ENCODE data around the gene FOXF2.

The FOXF2 gene

GRCh38 chr6:1403851-1404712 lies 14.7 kb downstream of the FOXF2 start:
- Histone ChIP-seq H3K36me3 (ENCODE audit: insufficient read depth, insufficient read length, low read length) (no peaks in the 10 kb centered on the region), H3K4me3 (ENCODE audit: insufficient read length, low read depth) (no peak overlapping the region), H3K4me1 (ENCODE audit: insufficient read depth, insufficient read length) (peaks cover 2% of the 10 kb centered on the region), H3K9ac (ENCODE audit: insufficient read length, low read depth) (no peak overlapping the region), H3K9me3 (ENCODE audit: insufficient read depth, low read length) (no peaks in the 10 kb centered on the region), H3K27me3 (ENCODE audit: insufficient read depth, insufficient read length) (peaks cover 10% of the 10 kb centered on the region)
- no peak for TF ChIP-seq SUZ12 (IDR thresholded peaks at IDR 0.05; ENCODE audit: extremely low read depth, insufficient read depth, insufficient read length)
- no peak for TF ChIP-seq ZNF274 (IDR thresholded peaks at IDR 0.05; ENCODE audit: low read depth, low read length)
- no peak for TF ChIP-seq YY1 (IDR thresholded peaks at IDR 0.05; ENCODE audit: insufficient read depth, insufficient read length)
- DNase-seq (ENCODE audit: low read depth, low spot score), result no peak

DNA sequence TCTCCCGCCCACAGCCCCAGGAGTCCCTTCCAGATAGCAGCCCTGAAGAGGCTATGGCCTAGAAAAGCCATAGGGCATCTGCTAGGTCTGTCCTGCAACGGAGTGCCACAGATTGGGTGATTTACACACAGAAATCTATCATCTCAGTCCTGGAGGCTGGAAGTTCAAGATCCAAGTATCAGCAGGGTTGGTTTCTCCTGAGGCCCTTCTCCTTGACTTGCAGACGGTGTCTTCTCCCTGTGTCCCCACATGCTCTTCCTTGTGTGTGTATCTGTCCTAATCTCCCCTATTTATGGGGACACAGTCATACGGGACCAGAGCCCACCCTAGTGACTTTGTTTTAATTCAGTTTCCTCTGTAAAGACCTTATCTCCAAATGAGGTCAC lies 15.3 kb downstream of the FOXF2 start:
- peaks cover 4% of the 10 kb centered on the region for H3K27me3 ChIP-seq (ENCODE audit: insufficient read depth, insufficient read length)
- H3K9me3 ChIP-seq (ENCODE audit: insufficient read depth, low read length), result no peaks in the 10 kb centered on the region
- H3K9ac ChIP-seq (ENCODE audit: insufficient read length, low read depth), result no peak overlapping the region
- H3K4me1 ChIP-seq (ENCODE audit: insufficient read depth, insufficient read length), result peaks cover 2% of the 10 kb centered on the region
- TF ChIP-seq YY1 (IDR thresholded peaks at IDR 0.05; ENCODE audit: insufficient read depth, insufficient read length) (no peak), ZNF274 (IDR thresholded peaks at IDR 0.05; ENCODE audit: low read depth, low read length) (no peak), SUZ12 (IDR thresholded peaks at IDR 0.05; ENCODE audit: extremely low read depth, insufficient read depth, insufficient read length) (no peak)
- no peak for DNase-seq (ENCODE audit: low read depth, low spot score)
- no peak overlapping the region for H3K4me3 ChIP-seq (ENCODE audit: insufficient read length, low read depth)
- H3K36me3 ChIP-seq (ENCODE audit: insufficient read depth, insufficient read length, low read length), result no peaks in the 10 kb centered on the region

GRCh38 chr6:1405221-1405620 lies 15.8 kb downstream of the FOXF2 start:
- DNase-seq (ENCODE audit: low read depth, low spot score), result no peak
- no peak overlapping the region for H3K9ac ChIP-seq (ENCODE audit: insufficient read length, low read depth)
- no peaks in the 10 kb centered on the region for H3K36me3 ChIP-seq (ENCODE audit: insufficient read depth, insufficient read length, low read length)
- H3K9me3 ChIP-seq (ENCODE audit: insufficient read depth, low read length), result no peaks in the 10 kb centered on the region
- H3K27me3 ChIP-seq (ENCODE audit: insufficient read depth, insufficient read length), result no peaks in the 10 kb centered on the region
- H3K4me1 ChIP-seq (ENCODE audit: insufficient read depth, insufficient read length), result peaks cover 2% of the 10 kb centered on the region
- no peak for TF ChIP-seq YY1 (IDR thresholded peaks at IDR 0.05; ENCODE audit: insufficient read depth, insufficient read length)
- TF ChIP-seq ZNF274 (IDR thresholded peaks at IDR 0.05; ENCODE audit: low read depth, low read length), result no peak
- no peak for TF ChIP-seq SUZ12 (IDR thresholded peaks at IDR 0.05; ENCODE audit: extremely low read depth, insufficient read depth, insufficient read length)
- H3K4me3 ChIP-seq (ENCODE audit: insufficient read length, low read depth), result no peak overlapping the region

- Histone ChIP-seq H3K9me3 (ENCODE audit: insufficient read depth, low read length) (no peaks in the 10 kb centered on the region), H3K9ac (ENCODE audit: insufficient read length, low read depth) (no peak overlapping the region), H3K36me3 (ENCODE audit: insufficient read depth, insufficient read length, low read length) (no peaks in the 10 kb centered on the region), H3K27me3 (ENCODE audit: insufficient read depth, insufficient read length) (no peaks in the 10 kb centered on the region), H3K4me3 (ENCODE audit: insufficient read length, low read depth) (no peak overlapping the region), H3K4me1 (ENCODE audit: insufficient read depth, insufficient read length) (peaks cover 3% of the 10 kb centered on the region)
- TF ChIP-seq SUZ12 (IDR thresholded peaks at IDR 0.05; ENCODE audit: extremely low read depth, insufficient read depth, insufficient read length) (no peak), YY1 (IDR thresholded peaks at IDR 0.05; ENCODE audit: insufficient read depth, insufficient read length) (no peak), ZNF274 (IDR thresholded peaks at IDR 0.05; ENCODE audit: low read depth, low read length) (no peak)
- DNase-seq (ENCODE audit: low read depth, low spot score), result no peak
Observed at GRCh38 chr6:1406306-1407072, 17.1 kb downstream of the FOXF2 start.

GRCh38 chr6:1407499-1407990 lies 18.2 kb downstream of the FOXF2 start:
- DNase-seq (ENCODE audit: low read depth, low spot score), result no peak
- Histone ChIP-seq H3K27me3 (ENCODE audit: insufficient read depth, insufficient read length) (no peaks in the 10 kb centered on the region), H3K4me1 (ENCODE audit: insufficient read depth, insufficient read length) (peaks cover 3% of the 10 kb centered on the region), H3K9ac (ENCODE audit: insufficient read length, low read depth) (no peak overlapping the region), H3K4me3 (ENCODE audit: insufficient read length, low read depth) (no peak overlapping the region), H3K9me3 (ENCODE audit: insufficient read depth, low read length) (no peaks in the 10 kb centered on the region), H3K36me3 (ENCODE audit: insufficient read depth, insufficient read length, low read length) (no peaks in the 10 kb centered on the region)
- TF ChIP-seq YY1 (IDR thresholded peaks at IDR 0.05; ENCODE audit: insufficient read depth, insufficient read length), result no peak
- no peak for TF ChIP-seq ZNF274 (IDR thresholded peaks at IDR 0.05; ENCODE audit: low read depth, low read length)
- TF ChIP-seq SUZ12 (IDR thresholded peaks at IDR 0.05; ENCODE audit: extremely low read depth, insufficient read depth, insufficient read length), result no peak

DNA sequence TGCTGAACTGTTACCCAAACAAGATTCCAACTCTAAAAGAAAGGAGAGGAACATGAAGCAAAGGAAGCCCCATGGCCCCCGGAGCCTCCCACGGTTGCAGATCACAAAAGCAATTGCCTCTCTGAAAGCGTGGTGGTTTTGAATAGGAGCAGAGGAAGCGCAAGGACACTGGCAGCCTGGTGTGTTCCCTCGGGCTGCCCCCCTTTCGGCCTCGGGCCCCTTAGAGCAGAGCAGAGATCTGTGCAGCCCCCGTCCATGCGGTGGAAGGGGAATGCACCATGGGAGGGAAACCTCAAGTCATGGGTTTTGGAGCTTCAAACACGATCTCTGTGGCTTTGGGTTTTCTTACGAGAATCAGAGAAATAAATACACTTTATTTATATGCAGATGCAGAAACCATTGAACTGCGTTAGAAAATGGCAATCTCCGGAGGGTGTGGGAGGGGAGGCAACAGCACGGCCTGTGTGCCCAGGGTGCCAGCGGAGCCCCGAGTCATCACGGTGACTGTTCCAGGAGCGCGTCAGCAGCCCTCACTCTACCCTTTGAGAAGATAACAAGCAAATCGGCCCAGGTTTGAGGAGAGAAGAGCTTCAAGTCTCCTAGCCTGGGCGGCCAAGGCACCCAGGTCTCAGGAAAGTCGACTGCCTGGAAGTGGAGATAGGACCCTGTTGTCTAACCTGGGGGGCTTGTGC lies 20.5 kb downstream of the FOXF2 start:
- Histone ChIP-seq H3K4me3 (ENCODE audit: insufficient read length, low read depth) (no peak overlapping the region), H3K9ac (ENCODE audit: insufficient read length, low read depth) (no peak overlapping the region), H3K9me3 (ENCODE audit: insufficient read depth, low read length) (no peaks in the 10 kb centered on the region), H3K36me3 (ENCODE audit: insufficient read depth, insufficient read length, low read length) (no peaks in the 10 kb centered on the region), H3K27me3 (ENCODE audit: insufficient read depth, insufficient read length) (no peaks in the 10 kb centered on the region), H3K4me1 (ENCODE audit: insufficient read depth, insufficient read length) (peaks cover 3% of the 10 kb centered on the region)
- TF ChIP-seq SUZ12 (IDR thresholded peaks at IDR 0.05; ENCODE audit: extremely low read depth, insufficient read depth, insufficient read length) (no peak), ZNF274 (IDR thresholded peaks at IDR 0.05; ENCODE audit: low read depth, low read length) (no peak), YY1 (IDR thresholded peaks at IDR 0.05; ENCODE audit: insufficient read depth, insufficient read length) (no peak)
- no peak for DNase-seq (ENCODE audit: low read depth, low spot score)

Measured in NT2/D1 (cell line).